KG1 (cell line): Measurements from ENCODE around the gene TTLL13.
"Not testable (repeated sequence)": the region's sequence is repeated elsewhere in the genome, so short reads cannot be mapped to it uniquely, and the experiment has no call there.

Source experiments
- DNase-seq: peaks from one replicate; lab custom pipeline; 2025; lab: John Stamatoyannopoulos, UW

Gene TTLL13

GRCh38 chr15:90281637-90282036 lies 32.3 kb downstream of the TTLL13 start:
- DNase-seq = not testable (repeated sequence)

GRCh38 chr15:90286678-90287077 lies 37.3 kb downstream of the TTLL13 start:
- DNase-seq = no peak

GRCh38 chr15:90287101-90287500 lies 37.7 kb downstream of the TTLL13 start:
- DNase-seq = no peak

- DNase-seq = no peak
Observed at GRCh38 chr15:90287946-90288345, 38.6 kb downstream of the TTLL13 start.

GRCh38 chr15:90291679-90292356 lies 42.5 kb downstream of the TTLL13 start:
- no peak for DNase-seq

- DNase-seq = peak; percentile 43
Observed at GRCh38 chr15:90293040-90293810, 43.9 kb downstream of the TTLL13 start.

- no peak for DNase-seq
Observed at GRCh38 chr15:90294159-90294558, 44.8 kb downstream of the TTLL13 start.

GRCh38 chr15:90294601-90295269 lies 45.4 kb downstream of the TTLL13 start:
- DNase-seq = no peak

GRCh38 chr15:90295270-90295648 lies 45.9 kb downstream of the TTLL13 start:
- DNase-seq = no peak

GRCh38 chr15:90296316-90296884 lies 47.0 kb downstream of the TTLL13 start:
- not testable (repeated sequence) for DNase-seq

- no peak for DNase-seq
Observed at GRCh38 chr15:90297021-90297420, 47.7 kb downstream of the TTLL13 start.

- no peak for DNase-seq
Observed at GRCh38 chr15:90300541-90300940, 51.2 kb downstream of the TTLL13 start.

- DNase-seq = no peak
Observed at GRCh38 chr15:90300988-90301706, 51.8 kb downstream of the TTLL13 start.

- no peak for DNase-seq
Observed at GRCh38 chr15:90301707-90302300, 52.4 kb downstream of the TTLL13 start.

GRCh38 chr15:90305355-90305754 lies 56.0 kb downstream of the TTLL13 start:
- not testable (repeated sequence) for DNase-seq

- DNase-seq = no peak
Observed at GRCh38 chr15:90305932-90306331, 56.6 kb downstream of the TTLL13 start.

GRCh38 chr15:90306560-90306959 lies 57.2 kb downstream of the TTLL13 start:
- DNase-seq = no peak

GRCh38 chr15:90307661-90308060 lies 58.3 kb downstream of the TTLL13 start:
- DNase-seq = no peak

- no peak for DNase-seq
Observed at GRCh38 chr15:90309020-90309419, 59.7 kb downstream of the TTLL13 start.
